Measurements from ENCODE around the gene GPATCH2L.

The GPATCH2L gene

DNA sequence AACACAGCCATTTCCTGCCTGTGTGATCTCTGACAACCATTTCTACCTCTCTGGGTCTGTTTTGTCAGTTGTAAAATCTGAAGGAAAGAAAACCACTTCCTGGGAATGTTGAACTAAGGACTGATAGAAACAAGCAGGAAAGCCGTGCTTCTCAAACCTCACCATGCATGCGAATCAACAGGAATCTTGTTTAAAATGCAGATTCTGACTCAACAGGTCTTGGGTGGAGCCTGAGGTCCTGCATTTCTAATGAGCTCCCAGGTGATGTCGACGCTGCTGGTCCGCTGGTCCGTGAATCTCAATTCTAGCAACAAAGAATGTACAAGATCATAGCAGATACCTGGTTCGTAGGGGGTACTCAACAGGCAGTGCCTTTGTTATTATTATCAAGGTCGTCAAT is 38.0 kb upstream of the GPATCH2L start:
- TF ChIP-seq, protein P1, sequence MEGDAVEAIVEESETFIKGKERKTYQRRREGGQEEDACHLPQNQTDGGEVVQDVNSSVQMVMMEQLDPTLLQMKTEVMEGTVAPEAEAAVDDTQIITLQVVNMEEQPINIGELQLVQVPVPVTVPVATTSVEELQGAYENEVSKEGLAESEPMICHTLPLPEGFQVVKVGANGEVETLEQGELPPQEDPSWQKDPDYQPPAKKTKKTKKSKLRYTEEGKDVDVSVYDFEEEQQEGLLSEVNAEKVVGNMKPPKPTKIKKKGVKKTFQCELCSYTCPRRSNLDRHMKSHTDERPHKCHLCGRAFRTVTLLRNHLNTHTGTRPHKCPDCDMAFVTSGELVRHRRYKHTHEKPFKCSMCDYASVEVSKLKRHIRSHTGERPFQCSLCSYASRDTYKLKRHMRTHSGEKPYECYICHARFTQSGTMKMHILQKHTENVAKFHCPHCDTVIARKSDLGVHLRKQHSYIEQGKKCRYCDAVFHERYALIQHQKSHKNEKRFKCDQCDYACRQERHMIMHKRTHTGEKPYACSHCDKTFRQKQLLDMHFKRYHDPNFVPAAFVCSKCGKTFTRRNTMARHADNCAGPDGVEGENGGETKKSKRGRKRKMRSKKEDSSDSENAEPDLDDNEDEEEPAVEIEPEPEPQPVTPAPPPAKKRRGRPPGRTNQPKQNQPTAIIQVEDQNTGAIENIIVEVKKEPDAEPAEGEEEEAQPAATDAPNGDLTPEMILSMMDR (IDR thresholded peaks at IDR 0.05; ENCODE audit: control extremely low read depth, extremely low read depth, low read depth, missing control alignments): no peak
- DNase-seq (ENCODE audit: extremely low spot score): no peak
- ChIA-PET CTCF (interaction anchor here (1.2 to 1.4 kb wide), 2 partner anchors 12 to 27 kb away, joined by 3 read pairs; no protein-coding TSS in a partner anchor), POLR2A (no interaction called here)

DNA sequence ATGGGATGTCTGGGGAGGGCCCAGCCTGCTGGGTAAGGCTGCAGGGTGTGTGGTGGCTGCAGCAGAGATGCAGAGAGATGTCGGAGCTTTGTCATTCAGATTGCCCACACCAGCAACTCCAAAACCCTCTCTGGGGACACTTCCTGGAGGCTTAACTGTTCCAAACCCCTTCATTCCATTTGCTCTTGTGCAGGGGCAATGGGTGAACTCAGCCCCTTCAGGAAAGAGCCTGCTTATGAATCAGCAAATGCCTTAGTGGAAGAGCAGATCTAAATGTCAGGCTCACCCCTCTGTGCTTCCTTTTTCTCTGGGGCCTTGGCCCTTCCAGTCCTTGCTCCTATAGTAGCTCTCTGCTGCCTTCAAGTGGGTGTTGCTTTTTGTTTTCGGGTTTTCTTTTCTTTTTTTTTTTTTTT is 36.7 kb upstream of the GPATCH2L start:
- TF ChIP-seq, protein P1 (IDR thresholded peaks at IDR 0.05; ENCODE audit: control extremely low read depth, extremely low read depth, low read depth, missing control alignments): no peak
- CTCF ChIA-PET: interaction anchor here (1.0 to 1.9 kb wide), 2 partner anchors 251 to 272 kb away, joined by 4 to 6 read pairs; no protein-coding TSS in a partner anchor
- POLR2A ChIA-PET: no interaction called here

GRCh38 chr14:76117789-76118484 is 33.8 kb upstream of the GPATCH2L start:
- POLR2A ChIA-PET: no interaction called here
- TF ChIP-seq, protein P1 (IDR thresholded peaks at IDR 0.05; ENCODE audit: control extremely low read depth, extremely low read depth, low read depth, missing control alignments): no peak
- DNase-seq (ENCODE audit: extremely low spot score): no peak
- CTCF ChIA-PET: interaction anchor here (0.7 to 1.2 kb wide), 2 partner anchors 67 to 234 kb away, joined by 3 to 4 read pairs; no protein-coding TSS in a partner anchor

More for the DNA sequence above, 36.7 kb upstream of the GPATCH2L start:
- DNase-seq (ENCODE audit: extremely low spot score): no peak

DNA sequence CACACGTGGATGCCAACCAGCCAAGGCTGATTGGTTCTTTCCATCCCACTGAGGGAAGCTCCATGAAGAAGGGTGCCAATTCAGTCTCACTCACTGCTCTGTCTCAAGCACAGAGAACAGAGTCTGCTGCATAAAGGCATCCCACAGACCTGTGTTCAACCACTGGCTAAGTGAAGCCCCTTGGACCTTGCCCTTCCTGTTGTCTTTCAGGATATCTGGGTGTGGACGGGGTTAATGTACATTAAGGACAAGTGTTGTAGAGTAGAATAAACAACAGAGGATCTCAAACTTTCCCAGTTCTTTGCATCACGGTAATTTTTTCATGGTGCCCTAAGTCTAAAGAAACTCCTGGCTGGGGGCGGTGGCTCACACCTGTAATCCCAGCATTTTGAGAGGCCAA is 33.1 kb upstream of the GPATCH2L start:
- TF ChIP-seq, protein P1 (IDR thresholded peaks at IDR 0.05; ENCODE audit: control extremely low read depth, extremely low read depth, low read depth, missing control alignments): no peak
- CTCF ChIA-PET: interaction anchor here (0.7 to 1.9 kb wide), 3 partner anchors 68 to 234 kb away, joined by 3 to 6 read pairs (median 4); no protein-coding TSS in a partner anchor
- POLR2A ChIA-PET: no interaction called here
- DNase-seq (ENCODE audit: extremely low spot score): no peak

GRCh38 chr14:76121089-76121748 is 30.5 kb upstream of the GPATCH2L start:
- no peak for DNase-seq (ENCODE audit: extremely low spot score)
- ChIA-PET CTCF (interaction anchor here (1.2 kb wide), 2 partner anchors 27 to 115 kb away, joined by 3 to 4 read pairs; no protein-coding TSS in a partner anchor), POLR2A (no interaction called here)
- TF ChIP-seq, protein P1 (IDR thresholded peaks at IDR 0.05; ENCODE audit: control extremely low read depth, extremely low read depth, low read depth, missing control alignments): no peak

DNA sequence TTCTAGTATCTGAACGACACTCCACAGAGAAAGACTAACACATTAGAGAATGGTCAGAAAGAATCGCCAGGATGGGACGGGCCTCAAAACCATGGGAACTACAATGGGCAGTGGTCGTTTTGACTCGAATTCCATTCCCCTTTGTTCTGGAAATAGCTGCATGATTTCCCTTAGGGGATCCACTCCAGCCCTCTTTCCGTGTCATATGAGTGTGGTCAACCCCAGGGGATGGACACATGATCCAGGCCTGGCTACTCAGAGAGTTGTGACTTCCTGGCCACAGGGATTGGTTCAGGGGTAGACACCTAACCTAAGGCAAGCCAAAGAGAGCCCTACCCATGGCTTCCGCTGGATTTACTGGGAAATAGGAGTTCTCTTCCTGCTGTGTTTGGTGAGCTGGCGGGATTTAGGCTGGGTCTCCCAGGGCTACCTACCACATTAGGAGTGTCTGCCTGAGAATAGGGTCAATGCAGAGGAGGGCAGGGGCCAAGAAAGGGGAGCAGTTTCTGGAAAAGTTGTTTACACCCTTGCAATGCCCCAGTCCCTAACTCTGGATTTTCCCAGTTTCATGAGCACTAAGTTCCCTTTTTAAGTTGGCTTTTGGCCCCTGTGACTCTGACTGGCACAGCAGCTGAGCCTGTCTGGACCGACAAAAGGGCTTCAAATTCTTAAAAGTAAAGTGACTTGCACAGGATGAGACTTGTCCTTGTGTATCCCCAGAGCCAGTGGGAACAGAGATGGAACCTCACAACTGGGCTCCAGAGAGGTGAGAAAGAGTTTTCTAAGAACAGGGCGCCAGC is 28.1 kb upstream of the GPATCH2L start:
- CTCF ChIA-PET: interaction anchor here (0.8 to 1.9 kb wide), 3 partner anchors 9 to 21 kb away, joined by 3 to 6 read pairs (median 3); no protein-coding TSS in a partner anchor
- TF ChIP-seq, protein P1 (IDR thresholded peaks at IDR 0.05; ENCODE audit: control extremely low read depth, extremely low read depth, low read depth, missing control alignments): no peak
- POLR2A ChIA-PET: no interaction called here
- DNase-seq (ENCODE audit: extremely low spot score): no peak

All from GM10248 (cell line).